OCI-LY1 (cell line): ENCODE measurements around the gene METTL1.

Source experiments
- CTCF ChIP-seq: fragments of 200-600 bp; sonication (generic), shearing (Covaris generic); IDR thresholded peaks from 2 replicates; pipeline ENCODE4 v1.5.1; 2017; ENCODE audit warnings: mild to moderate bottlenecking, antibody characterized with exemption, low read length, moderate library complexity, mixed read lengths
- EZH2 ChIP-seq: fragments of 200-600 bp; sonication (generic), shearing (Covaris generic); IDR thresholded peaks from 2 replicates; pipeline ENCODE4 v1.8.0; 2017; ENCODE audit warnings: borderline replicate concordance, mixed run types, mild to moderate bottlenecking, antibody characterized with exemption, low read length, moderate library complexity, mixed read lengths

GRCh38 chr12:57751432-57751787 is 20.5 kb downstream of the METTL1 start:
- no peak for TF ChIP-seq CTCF
- no peak for TF ChIP-seq EZH2
